Osteocyte (in vitro differentiated cells): Measurements from ENCODE around the gene ZNF860. TPM values are rescaled to one million over a fixed set of nuclear protein-coding genes. Genes with fewer than 3 reads are reported as not detected.
A peak's percentile ranks its signal among the peaks of the same experiment; 100 is the strongest.

ENCODE experiments used
- DNase-seq: peaks from one replicate; pipeline ENCODE4 v3.0.0; 2021; ENCODE audit warnings: mixed read lengths; ENCODE audit not compliant: unreplicated experiment; ENCODE audit errors: extremely low spot score
- H3K27ac Mint-ChIP-seq: one replicate; pipeline ENCODE4 v1.8.0; 2021; ENCODE audit warnings: mild to moderate bottlenecking, mixed read lengths; ENCODE audit not compliant: unreplicated experiment
- H3K27me3 Mint-ChIP-seq: one replicate; pipeline ENCODE4 v1.8.0; 2021; ENCODE audit warnings: mixed read lengths; ENCODE audit not compliant: unreplicated experiment
- H3K36me3 Mint-ChIP-seq: one replicate; pipeline ENCODE4 v1.8.0; 2021; ENCODE audit warnings: mixed read lengths; ENCODE audit not compliant: unreplicated experiment
- H3K4me1 Mint-ChIP-seq: one replicate; pipeline ENCODE4 v1.8.0; 2021; ENCODE audit warnings: mixed read lengths; ENCODE audit not compliant: unreplicated experiment
- H3K4me3 Mint-ChIP-seq: one replicate; pipeline ENCODE4 v1.8.0; 2021; ENCODE audit warnings: mild to moderate bottlenecking, moderate library complexity, mixed read lengths; ENCODE audit not compliant: unreplicated experiment
- H3K9me3 Mint-ChIP-seq: one replicate; pipeline ENCODE4 v1.8.0; 2021; ENCODE audit warnings: mixed read lengths; ENCODE audit not compliant: unreplicated experiment
- long read RNA-seq: library from polyadenylated mRNA; unstranded; transcript quantifications from one replicate; pipeline ENCODE4 v2.0.0, GENCODE V29; 2021
- total RNA-seq: library from RNA; stranded (reverse); gene quantifications from 2 replicates; pipeline ENCODE4 v1.2.1, GENCODE V29; 2021
- TF ChIP-seq, protein P1 (sequence below): fragments of 200-600 bp; sonication (generic); IDR thresholded peaks from 2 replicates; pipeline ENCODE4 v1.5.0; 2021; ENCODE audit warnings: antibody characterized with exemption, mild to moderate bottlenecking, moderate library complexity

ZNF860 gene
- 0.55 and 1.3 TPM in 2 replicates for total RNA-seq
- long read RNA-seq, partial matches to known transcripts = 1 of 3 reads
- long read RNA-seq, other reads (novel, unspliced or antisense) = 0 of 3 reads

DNA sequence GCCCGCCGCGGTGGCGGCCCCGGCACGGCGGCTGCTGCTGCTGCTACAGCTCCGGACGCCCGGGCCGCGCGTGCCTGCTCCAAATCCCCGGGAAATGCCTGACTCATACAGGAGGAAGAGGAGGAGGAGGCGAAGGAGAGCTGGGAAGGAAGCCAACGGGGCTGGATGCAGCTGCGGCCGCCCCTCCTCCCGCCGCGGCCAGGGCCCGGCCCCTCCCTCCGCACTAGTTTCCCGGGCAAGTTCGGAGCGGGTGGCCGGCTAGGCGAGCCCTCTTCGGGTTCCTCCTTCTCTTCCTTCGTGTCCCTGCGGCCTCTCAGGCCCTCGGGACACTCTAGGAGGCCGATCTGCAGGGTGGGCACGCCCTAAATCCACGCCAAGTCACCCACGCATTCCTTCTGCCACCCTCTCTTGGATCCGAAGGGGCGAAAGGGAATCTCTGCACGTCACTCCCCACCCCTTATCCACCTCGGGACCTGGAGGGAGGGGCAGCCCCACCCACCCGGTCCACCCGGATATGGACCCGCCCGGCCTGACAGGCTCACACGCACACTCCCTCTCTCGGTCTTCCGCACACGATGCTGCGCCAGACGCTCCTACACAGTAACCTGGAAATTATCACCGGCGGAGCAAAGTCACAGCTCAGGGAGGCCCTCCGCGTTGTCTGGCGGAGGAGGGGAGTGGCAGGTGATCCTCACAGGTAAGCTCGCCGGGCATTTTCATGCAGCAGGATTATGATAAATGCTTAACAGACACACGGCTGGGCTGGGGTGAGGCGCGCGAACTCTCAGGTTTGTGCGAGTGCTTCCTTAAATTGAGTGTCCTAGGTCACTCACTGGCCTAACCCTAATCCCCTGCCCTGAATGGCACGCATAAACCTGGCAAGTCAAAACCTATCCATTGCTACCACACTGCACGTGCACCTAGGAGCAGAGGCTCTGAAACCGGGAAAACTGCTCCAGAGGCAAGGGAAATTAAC lies at the start of gene ZNF860, which contains the start of gene OSBPL10:
Gene ZNF860 (plus strand): TSS at position 545 of the 976 bp plus-strand sequence. CDS start 7,330 bp downstream, outside the sequence.
Gene OSBPL10 (minus strand): TSS at position 57 of the 976 bp plus-strand sequence. CDS start 83 bp downstream, outside the sequence.
- H3K4me3 Mint-ChIP-seq = peak within 1 kb of the TSS; percentile 86
- H3K36me3 Mint-ChIP-seq = no peaks in the 10 kb centered on the region
- peak; percentile 94 for DNase-seq
- peaks cover 43% of the 10 kb centered on the region for H3K4me1 Mint-ChIP-seq
- TF ChIP-seq, protein P1, sequence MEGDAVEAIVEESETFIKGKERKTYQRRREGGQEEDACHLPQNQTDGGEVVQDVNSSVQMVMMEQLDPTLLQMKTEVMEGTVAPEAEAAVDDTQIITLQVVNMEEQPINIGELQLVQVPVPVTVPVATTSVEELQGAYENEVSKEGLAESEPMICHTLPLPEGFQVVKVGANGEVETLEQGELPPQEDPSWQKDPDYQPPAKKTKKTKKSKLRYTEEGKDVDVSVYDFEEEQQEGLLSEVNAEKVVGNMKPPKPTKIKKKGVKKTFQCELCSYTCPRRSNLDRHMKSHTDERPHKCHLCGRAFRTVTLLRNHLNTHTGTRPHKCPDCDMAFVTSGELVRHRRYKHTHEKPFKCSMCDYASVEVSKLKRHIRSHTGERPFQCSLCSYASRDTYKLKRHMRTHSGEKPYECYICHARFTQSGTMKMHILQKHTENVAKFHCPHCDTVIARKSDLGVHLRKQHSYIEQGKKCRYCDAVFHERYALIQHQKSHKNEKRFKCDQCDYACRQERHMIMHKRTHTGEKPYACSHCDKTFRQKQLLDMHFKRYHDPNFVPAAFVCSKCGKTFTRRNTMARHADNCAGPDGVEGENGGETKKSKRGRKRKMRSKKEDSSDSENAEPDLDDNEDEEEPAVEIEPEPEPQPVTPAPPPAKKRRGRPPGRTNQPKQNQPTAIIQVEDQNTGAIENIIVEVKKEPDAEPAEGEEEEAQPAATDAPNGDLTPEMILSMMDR = no peak
- no peaks in the 10 kb centered on the region for H3K9me3 Mint-ChIP-seq
- H3K27ac Mint-ChIP-seq = peak within 1 kb of the TSS; percentile 84
- no peaks in the 10 kb centered on the region for H3K27me3 Mint-ChIP-seq

DNA sequence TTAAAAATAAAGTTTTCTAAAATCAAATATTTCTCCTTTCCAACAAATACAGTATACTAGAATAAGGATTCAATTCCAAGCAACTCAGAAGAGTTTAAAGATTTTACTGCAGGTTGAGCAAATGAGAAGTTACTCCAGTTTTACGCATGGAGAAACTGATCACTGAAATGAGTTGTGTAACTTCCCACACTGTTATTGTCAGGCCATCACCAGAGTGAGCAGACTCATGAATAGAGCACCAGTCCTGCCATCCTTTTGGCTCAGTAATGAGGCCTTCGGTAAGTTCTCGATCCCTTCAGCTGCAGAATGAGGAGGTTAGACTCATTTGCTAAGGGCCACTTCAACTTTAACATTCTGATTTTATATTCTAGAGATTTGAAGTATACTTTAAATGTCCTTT lies 48.6 kb upstream of the ZNF860 start:
- DNase-seq = no peak

DNA sequence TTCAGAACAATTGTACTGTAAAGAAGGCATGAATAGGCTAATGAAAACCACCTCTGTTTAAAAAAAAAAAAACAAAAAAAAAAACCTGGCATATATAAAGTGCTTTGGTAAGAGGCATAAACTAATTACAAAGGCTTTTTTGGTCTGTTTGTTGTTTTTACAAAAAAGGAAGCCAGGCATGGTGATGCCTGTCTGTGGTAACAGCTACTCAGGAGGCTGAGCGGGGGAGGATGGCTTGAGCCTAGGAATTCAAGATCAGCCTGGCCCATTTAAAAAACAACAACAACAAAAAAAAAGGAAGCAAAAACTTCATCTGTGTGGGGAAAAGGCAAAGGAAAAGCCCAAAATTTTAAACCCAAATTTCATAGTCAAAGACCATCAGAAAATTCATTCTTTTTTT lies 47.5 kb upstream of the ZNF860 start:
- Mint-ChIP-seq H3K9me3 (no peaks in the 10 kb centered on the region), H3K36me3 (no peaks in the 10 kb centered on the region), H3K4me3 (no peak overlapping the region), H3K27ac (no peak overlapping the region), H3K27me3 (no peaks in the 10 kb centered on the region), H3K4me1 (peaks cover 21% of the 10 kb centered on the region)
- TF ChIP-seq, protein P1 = no peak
- DNase-seq = no peak

More for the DNA sequence above, 48.6 kb upstream of the ZNF860 start:
- no peaks in the 10 kb centered on the region for H3K9me3 Mint-ChIP-seq
- H3K27ac Mint-ChIP-seq = no peak overlapping the region
- peaks cover 21% of the 10 kb centered on the region for H3K4me1 Mint-ChIP-seq
- H3K36me3 Mint-ChIP-seq = no peaks in the 10 kb centered on the region
- H3K4me3 Mint-ChIP-seq = no peak overlapping the region
- TF ChIP-seq, protein P1 = no peak
- H3K27me3 Mint-ChIP-seq = no peaks in the 10 kb centered on the region

DNA sequence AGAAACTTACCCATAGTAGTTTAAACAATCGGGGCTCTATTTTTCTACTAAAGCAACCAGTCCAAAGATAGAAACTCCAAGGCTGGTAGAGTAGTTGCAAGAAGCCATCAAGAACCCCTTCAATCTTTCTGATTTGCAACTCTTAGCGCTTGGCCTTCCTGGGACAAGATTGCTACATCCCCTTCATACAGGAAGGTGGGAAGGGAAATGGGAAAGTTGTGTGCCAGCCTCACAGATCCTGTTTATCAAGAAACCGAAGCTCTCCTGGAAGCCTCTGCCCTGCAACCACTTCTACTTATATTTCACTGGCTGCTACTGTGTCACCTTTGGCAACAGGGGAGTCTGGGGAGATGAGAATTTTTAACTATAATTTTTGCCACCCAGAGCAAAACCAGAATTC lies 46.7 kb upstream of the ZNF860 start:
- no peak overlapping the region for H3K27ac Mint-ChIP-seq
- no peaks in the 10 kb centered on the region for H3K36me3 Mint-ChIP-seq
- H3K4me3 Mint-ChIP-seq = no peak overlapping the region

More for the DNA sequence above, 46.7 kb upstream of the ZNF860 start:
- DNase-seq = no peak
- TF ChIP-seq, protein P1 = no peak
- no peaks in the 10 kb centered on the region for H3K9me3 Mint-ChIP-seq
- peaks cover 21% of the 10 kb centered on the region for H3K4me1 Mint-ChIP-seq
- no peaks in the 10 kb centered on the region for H3K27me3 Mint-ChIP-seq
